Activated CD8-positive, alpha-beta T cell treated with anti-CD3 and anti-CD28 coated beads, Interleukin-2, amount 10 ng/mL, durations not matched to agents 7 days and 5 days (primary cell): ENCODE measurements around the gene STRIP1. TPM values are rescaled to one million over a fixed set of nuclear protein-coding genes. Genes with fewer than 3 reads are reported as not detected.

Source experiments
- ATAC-seq: fragments of 150-1000 bp; cut with Tn5 transposase; one replicate; pipeline ENCODE4 v1.10.0; 2021; ENCODE audit warnings: moderate library complexity
- CTCF ChIA-PET: fragments of 350-600 bp; sonication (Branson Sonifier 250); formaldehyde crosslinking; loops from one replicate; lab custom pipeline; 2021; ENCODE audit warnings: antibody characterized with exemption; lab: Charles Lee
- POLR2A ChIA-PET: fragments of 350-600 bp; sonication (Branson Sonifier 250); formaldehyde crosslinking; loops from one replicate; lab custom pipeline; 2021; ENCODE audit warnings: antibody characterized with exemption; lab: Charles Lee
- DNase-seq: peaks from one replicate; pipeline ENCODE4 v3.0.0-alpha.2; 2020
- H3K27ac Mint-ChIP-seq: one replicate; pipeline ENCODE4 v1.8.0; 2021; ENCODE audit warnings: mild to moderate bottlenecking, mixed read lengths
- H3K27me3 Mint-ChIP-seq: one replicate; pipeline ENCODE4 v1.8.0; 2021; ENCODE audit warnings: low read depth, mixed read lengths
- H3K36me3 Mint-ChIP-seq: one replicate; pipeline ENCODE4 v1.8.0; 2021; ENCODE audit warnings: low read depth, mixed read lengths
- H3K4me1 Mint-ChIP-seq: one replicate; pipeline ENCODE4 v1.8.0; 2021; ENCODE audit warnings: low read depth, mixed read lengths
- H3K4me3 Mint-ChIP-seq: one replicate; pipeline ENCODE4 v1.8.0; 2021; ENCODE audit warnings: mild to moderate bottlenecking, mixed read lengths
- H3K9me3 Mint-ChIP-seq: one replicate; pipeline ENCODE4 v1.8.0; 2022; ENCODE audit warnings: mixed read lengths; ENCODE audit not compliant: insufficient read depth
- total RNA-seq, 2 experiments: library from RNA; stranded (reverse); gene quantifications; one replicate each; pipeline ENCODE4 v1.2.3, GENCODE V29; 2021

Gene STRIP1
- total RNA-seq, 2 experiments from 2014 or later, result 33.2 to 35.9 TPM

- H3K36me3 Mint-ChIP-seq, result peaks cover 21% of the 10 kb centered on the region
- POLR2A ChIA-PET, result interaction anchor here (0.8 to 2.2 kb wide), 8 partner anchors 10 to 397 kb away, joined by 3 to 11 read pairs (median 3); partner anchors contain the start of genes AHCYL1 and RBM15
- no peak for DNase-seq
- peaks cover 56% of the 10 kb centered on the region for H3K4me1 Mint-ChIP-seq
- no peaks in the 10 kb centered on the region for H3K9me3 Mint-ChIP-seq
- H3K4me3 Mint-ChIP-seq, result peak overlapping the region; percentile 82
- CTCF ChIA-PET, result interaction anchor here (0.8 to 5.9 kb wide), 15 partner anchors 13 to 541 kb away, joined by 3 to 41 read pairs (median 4); partner anchors contain the start of genes AHCYL1 and CYB561D1
- no peaks in the 10 kb centered on the region for H3K27me3 Mint-ChIP-seq
- peak overlapping the region; percentile 66 for H3K27ac Mint-ChIP-seq
- no peak for ATAC-seq
These were observed 870 bp downstream of the STRIP1 start for GRCh38 chr1:110035236-110035752.

DNA sequence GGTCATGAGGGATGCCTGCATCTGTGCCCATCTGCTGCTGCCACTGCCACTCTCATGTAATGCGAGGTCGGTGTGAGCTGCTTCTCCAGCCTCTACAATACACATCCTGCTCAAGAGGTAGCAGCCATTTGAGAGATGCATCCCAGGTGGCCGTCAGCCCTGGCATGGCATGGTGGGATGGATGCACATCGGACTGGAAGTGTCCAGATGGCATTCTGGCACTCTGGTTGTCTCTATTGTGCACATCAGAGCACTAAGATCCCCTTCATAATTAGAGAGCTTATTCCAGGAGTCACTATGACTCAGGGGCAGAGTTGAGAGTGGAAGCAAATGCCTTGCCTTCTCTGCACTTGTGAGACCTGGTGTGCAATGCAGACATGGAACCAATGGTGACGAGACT, 3.8 kb downstream of the STRIP1 start:
- DNase-seq (no peak), ATAC-seq (no peak)
- ChIA-PET POLR2A (no interaction called here), CTCF (interaction anchor here (0.9 to 5.9 kb wide), 4 partner anchors 8 to 54 kb away, joined by 3 to 41 read pairs (median 24); partner anchors contain the start of gene AHCYL1)
- Mint-ChIP-seq H3K4me3 (no peak overlapping the region), H3K27ac (no peak overlapping the region), H3K4me1 (peaks cover 30% of the 10 kb centered on the region), H3K36me3 (peaks cover 37% of the 10 kb centered on the region), H3K9me3 (no peaks in the 10 kb centered on the region), H3K27me3 (no peaks in the 10 kb centered on the region)

DNA sequence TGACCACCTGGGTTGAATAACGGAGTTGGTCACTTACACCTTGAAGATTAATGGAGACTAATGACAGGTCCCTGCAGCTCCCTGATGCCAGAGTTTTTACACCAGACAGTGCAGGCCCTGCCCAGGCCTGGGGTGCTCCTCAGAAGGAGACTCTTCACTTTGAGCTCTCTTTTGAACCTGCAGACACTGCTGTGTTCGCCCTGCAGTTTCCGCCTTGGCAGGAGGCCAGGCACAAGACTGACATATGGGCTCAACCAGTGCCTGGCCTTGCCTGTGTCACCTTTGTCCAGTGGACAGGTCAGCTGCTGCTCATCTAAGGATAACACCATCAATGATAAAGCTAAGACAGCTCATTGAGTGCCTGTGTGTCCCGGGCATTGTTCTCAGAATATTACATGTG, 5.2 kb downstream of the STRIP1 start:
- ChIA-PET POLR2A (interaction anchor here (0.6 kb wide), 1 partner anchor 54 kb away, joined by 3 read pairs; no protein-coding TSS in a partner anchor), CTCF (interaction anchor here (1.3 to 5.9 kb wide), 3 partner anchors 10 to 20 kb away, joined by 5 to 41 read pairs (median 8); no protein-coding TSS in a partner anchor)

GRCh38 chr1:110040548-110040947, 6.1 kb downstream of the STRIP1 start:
- Mint-ChIP-seq H3K27ac (no peak overlapping the region), H3K4me1 (peaks cover 14% of the 10 kb centered on the region), H3K9me3 (no peaks in the 10 kb centered on the region), H3K27me3 (no peaks in the 10 kb centered on the region), H3K36me3 (peaks cover 50% of the 10 kb centered on the region), H3K4me3 (no peak overlapping the region)
- ChIA-PET CTCF (interaction anchor here (1.2 to 2.2 kb wide), 3 partner anchors 11 to 56 kb away, joined by 4 to 9 read pairs (median 5); partner anchors contain the start of gene AHCYL1), POLR2A (no interaction called here)
- ATAC-seq, result peak; percentile 32
- no peak for DNase-seq

More for the DNA sequence above, 5.2 kb downstream of the STRIP1 start:
- H3K4me1 Mint-ChIP-seq, result peaks cover 20% of the 10 kb centered on the region
- H3K27ac Mint-ChIP-seq, result no peak overlapping the region
- H3K4me3 Mint-ChIP-seq, result no peak overlapping the region
- H3K27me3 Mint-ChIP-seq, result no peaks in the 10 kb centered on the region
- peaks cover 44% of the 10 kb centered on the region for H3K36me3 Mint-ChIP-seq
- no peaks in the 10 kb centered on the region for H3K9me3 Mint-ChIP-seq
- ATAC-seq (no peak), DNase-seq (no peak)

DNA sequence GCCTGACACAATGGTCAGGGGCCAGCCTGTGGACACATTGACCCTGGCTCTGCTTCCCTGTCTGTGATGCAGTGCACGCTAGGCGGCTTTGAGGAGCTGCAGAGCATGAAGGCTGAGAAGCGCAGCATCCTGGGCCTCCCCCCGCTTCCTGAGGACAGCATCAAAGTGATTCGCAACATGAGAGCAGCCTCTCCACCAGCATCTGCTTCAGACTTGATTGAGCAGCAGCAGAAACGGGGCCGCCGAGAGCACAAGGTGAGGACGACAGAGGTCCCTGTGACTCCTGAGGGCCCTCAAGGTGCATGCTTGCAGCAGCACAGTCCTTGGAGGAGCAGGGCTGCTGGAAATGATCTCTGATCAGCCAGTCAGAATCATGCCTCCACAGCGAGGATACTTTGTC, 8.6 kb downstream of the STRIP1 start:
- Mint-ChIP-seq H3K4me3 (no peak overlapping the region), H3K27me3 (no peaks in the 10 kb centered on the region), H3K4me1 (no peaks in the 10 kb centered on the region), H3K27ac (no peak overlapping the region), H3K9me3 (no peaks in the 10 kb centered on the region), H3K36me3 (peaks cover 63% of the 10 kb centered on the region)
- CTCF ChIA-PET, result interaction anchor here (1.6 to 3.2 kb wide), 2 partner anchors 11 to 13 kb away, joined by 5 to 19 read pairs; no protein-coding TSS in a partner anchor
- DNase-seq (no peak), ATAC-seq (no peak)
- POLR2A ChIA-PET, result no interaction called here

- Mint-ChIP-seq H3K27ac (no peak overlapping the region), H3K9me3 (no peaks in the 10 kb centered on the region), H3K36me3 (peaks cover 51% of the 10 kb centered on the region), H3K4me1 (no peaks in the 10 kb centered on the region), H3K27me3 (no peaks in the 10 kb centered on the region), H3K4me3 (no peak overlapping the region)
- ChIA-PET POLR2A (no interaction called here), CTCF (interaction anchor here (2.0 to 4.2 kb wide), 2 partner anchors 13 to 41 kb away, joined by 4 to 29 read pairs; no protein-coding TSS in a partner anchor)
- DNase-seq, result no peak
- ATAC-seq, result no peak
These were observed 13.0 kb downstream of the STRIP1 start for GRCh38 chr1:110047463-110047862.

GRCh38 chr1:110048240-110048639, 13.8 kb downstream of the STRIP1 start:
- H3K4me1 Mint-ChIP-seq, result no peaks in the 10 kb centered on the region
- H3K36me3 Mint-ChIP-seq, result peaks cover 50% of the 10 kb centered on the region
- no peak overlapping the region for H3K4me3 Mint-ChIP-seq
- ChIA-PET POLR2A (no interaction called here), CTCF (interaction anchor here (1.4 kb wide), 1 partner anchor 14 kb away, joined by 4 read pairs; the partner anchor contains the start of gene STRIP1)
- ATAC-seq (no peak), DNase-seq (no peak)
- H3K27me3 Mint-ChIP-seq, result no peaks in the 10 kb centered on the region
- no peaks in the 10 kb centered on the region for H3K9me3 Mint-ChIP-seq
- no peak overlapping the region for H3K27ac Mint-ChIP-seq

DNA sequence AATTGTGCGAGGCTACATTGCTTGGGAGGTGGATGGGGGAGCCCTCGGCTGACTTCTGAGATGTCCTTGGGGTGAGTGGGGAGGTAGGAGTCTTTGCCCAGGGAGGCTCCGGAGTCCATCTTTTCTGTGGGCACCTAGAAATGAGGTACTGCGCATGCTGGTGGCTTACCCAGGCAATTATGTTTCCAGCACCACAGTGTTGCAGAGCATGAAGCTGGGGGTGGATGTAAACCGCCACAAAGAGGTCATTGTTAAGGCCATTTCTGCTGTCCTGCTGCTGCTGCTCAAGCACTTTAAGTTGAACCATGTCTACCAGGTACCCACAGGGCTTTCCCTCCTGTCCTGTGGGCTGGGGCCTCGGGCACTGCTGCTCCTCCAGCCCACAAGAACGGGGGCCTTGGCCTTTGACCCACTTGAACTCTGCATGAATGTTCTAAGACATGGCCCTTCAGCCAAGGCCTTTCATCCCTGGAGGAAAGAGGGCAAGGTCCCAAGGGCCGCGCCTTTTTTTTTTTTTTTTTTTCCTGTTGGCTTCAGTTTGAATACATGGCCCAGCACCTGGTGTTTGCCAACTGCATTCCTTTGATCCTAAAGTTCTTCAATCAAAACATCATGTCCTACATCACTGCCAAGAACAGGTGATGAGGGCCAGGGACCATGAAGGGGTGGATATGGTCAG, 14.6 kb downstream of the STRIP1 start:
- no peak for DNase-seq
- H3K4me3 Mint-ChIP-seq, result no peak overlapping the region
- H3K27me3 Mint-ChIP-seq, result no peaks in the 10 kb centered on the region
- no peak for ATAC-seq
- H3K27ac Mint-ChIP-seq, result no peak overlapping the region
- POLR2A ChIA-PET, result no interaction called here
- no peaks in the 10 kb centered on the region for H3K4me1 Mint-ChIP-seq
- CTCF ChIA-PET, result interaction anchor here (1.3 to 1.4 kb wide), 2 partner anchors 14 to 19 kb away, joined by 4 to 6 read pairs; partner anchors contain the start of gene STRIP1
- H3K36me3 Mint-ChIP-seq, result peaks cover 51% of the 10 kb centered on the region
- H3K9me3 Mint-ChIP-seq, result no peaks in the 10 kb centered on the region

- Mint-ChIP-seq H3K36me3 (peaks cover 52% of the 10 kb centered on the region), H3K4me1 (no peaks in the 10 kb centered on the region), H3K4me3 (no peak overlapping the region), H3K9me3 (no peaks in the 10 kb centered on the region), H3K27me3 (no peaks in the 10 kb centered on the region), H3K27ac (no peak overlapping the region)
- ChIA-PET CTCF (interaction anchor here (1.3 to 4.9 kb wide), 4 partner anchors 10 to 54 kb away, joined by 6 to 47 read pairs (median 10); no protein-coding TSS in a partner anchor), POLR2A (interaction anchor here (0.5 to 1.0 kb wide), 2 partner anchors 13 to 15 kb away, joined by 4 read pairs; partner anchors contain the start of gene STRIP1)
- no peak for DNase-seq
- ATAC-seq, result no peak
These were observed 15.6 kb downstream of the STRIP1 start for GRCh38 chr1:110049801-110050601.

DNA sequence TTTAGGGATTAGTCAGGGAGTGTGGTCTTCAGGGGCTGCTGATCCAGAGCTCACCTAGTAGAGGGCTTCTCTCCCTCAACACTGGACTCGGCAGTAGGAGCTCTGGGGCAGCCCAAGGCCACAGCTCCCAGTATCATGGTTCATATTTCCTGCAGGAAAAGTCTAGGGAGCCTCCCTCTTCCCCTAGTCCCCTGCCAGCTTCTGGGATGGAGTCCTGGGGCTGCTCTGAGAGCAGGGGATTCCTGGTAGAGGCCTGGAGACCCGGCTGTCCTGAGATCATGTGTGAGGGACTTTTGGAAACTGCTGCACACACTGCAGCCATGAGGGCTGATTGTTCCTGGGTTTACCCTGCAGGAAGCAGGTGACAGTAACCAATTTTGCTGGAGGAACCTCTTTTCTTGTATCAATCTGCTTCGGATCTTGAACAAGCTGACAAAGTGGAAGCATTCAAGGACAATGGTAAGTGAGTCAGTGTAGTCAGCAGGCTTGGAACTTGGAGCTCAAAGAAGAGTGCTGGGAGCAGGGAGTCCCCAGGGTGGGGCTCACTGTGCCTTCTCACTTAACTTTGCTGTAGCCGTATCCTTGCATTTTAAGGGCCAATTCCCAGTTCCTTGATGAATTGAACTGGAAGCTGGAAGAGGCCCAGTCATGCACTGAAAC, 16.3 kb downstream of the STRIP1 start:
- Mint-ChIP-seq H3K27me3 (no peaks in the 10 kb centered on the region), H3K4me1 (no peaks in the 10 kb centered on the region), H3K4me3 (no peak overlapping the region), H3K27ac (no peak overlapping the region), H3K9me3 (no peaks in the 10 kb centered on the region), H3K36me3 (peaks cover 52% of the 10 kb centered on the region)
- ATAC-seq (no peak), DNase-seq (no peak)
- ChIA-PET POLR2A (interaction anchor here (0.5 to 1.0 kb wide), 2 partner anchors 14 to 16 kb away, joined by 4 read pairs; partner anchors contain the start of gene STRIP1), CTCF (interaction anchor here (1.3 to 4.9 kb wide), 4 partner anchors 9 to 54 kb away, joined by 6 to 47 read pairs (median 10); no protein-coding TSS in a partner anchor)
